Tibial nerve (tissue), 4 donors: ENCODE data around the gene RAB30. TPM values are rescaled to one million over a fixed set of nuclear protein-coding genes. Genes with fewer than 3 reads are reported as not detected.

Source experiments
- DNase-seq, 2 donors: peaks; one replicate each; pipeline ENCODE4 v3.0.0-alpha.2; 2019; ENCODE audit warnings: low spot score in 2 of 2
- H3K27ac ChIP-seq, 4 donors: fragments of 200-600 bp; sonication (generic) in 3 of 4; one replicate each; pipeline ENCODE4 v1.5.1; 2017 to 2019; ENCODE audit warnings: mild to moderate bottlenecking in 1 of 4
- H3K27me3 ChIP-seq, 2 donors: fragments of 200-600 bp; sonication (generic) in 1 of 2; one replicate each; pipeline versions ENCODE4 v1.5.1 to v1.6.0; 2017 to 2019
- H3K36me3 ChIP-seq, 3 donors: fragments of 200-600 bp; sonication (generic); one replicate each; pipeline ENCODE4 v1.5.1; 2018 to 2019
- H3K4me1 ChIP-seq, 4 donors: fragments of 200-600 bp; sonication (generic) in 3 of 4; one replicate each; pipeline ENCODE4 v1.5.1; 2017 to 2019
- H3K4me3 ChIP-seq, 4 donors: fragments of 200-600 bp; sonication (generic) in 3 of 4; one replicate each; pipeline ENCODE4 v1.5.1; 2017 to 2019; ENCODE audit warnings: mild to moderate bottlenecking in 1 of 4, moderate library complexity in 1 of 4
- H3K9me3 ChIP-seq, 4 donors: fragments of 200-600 bp; sonication (generic) in 3 of 4; one replicate each; pipeline ENCODE4 v1.5.1; 2017 to 2019
- EP300 ChIP-seq, 2 donors: sonication (generic); formaldehyde crosslinking; IDR thresholded peaks; one replicate each; pipeline ENCODE4 v1.6.1; 2017; ENCODE audit warnings: antibody characterized with exemption in 2 of 2, mild to moderate bottlenecking in 1 of 2
- POLR2A ChIP-seq, 2 donors: fragments of 450-650 bp; IDR thresholded peaks; one replicate each; pipeline ENCODE4 v1.6.1; 2017; ENCODE audit warnings: antibody characterized with exemption in 2 of 2, mild to moderate bottlenecking in 2 of 2, moderate library complexity in 2 of 2
- WGBS, 2 donors: methylation state at CpG; one replicate each; pipeline ENCODE4 v1.1.5; 2018; 5-methylcytosine and 5-hydroxymethylcytosine counted together
- total RNA-seq, 4 donors: library from RNA; depleted of rRNA; stranded (reverse); fragments of >200 nt; gene quantifications; one replicate each; pipeline ENCODE4 v1.1.0, GENCODE V29; 2016
- TF ChIP-seq, protein P1 (sequence below), 5 experiments: fragments of 200-600 bp in 3 of 5; fragments of 450-650 bp in 2 of 5; sonication (generic) in 3 of 5; IDR thresholded peaks; one replicate each; pipeline ENCODE4 v1.5.1; 2016 to 2019; ENCODE audit warnings: antibody characterized with exemption in 5 of 5, mild to moderate bottlenecking in 3 of 5, moderate library complexity in 2 of 5

RAB30 gene
- total RNA-seq, 4 donors from 2014 or later, result 19.8 to 50.4 (median 31.2) TPM

- Histone ChIP-seq H3K4me1 (peaks cover 0 to 14% (median 0%) of the 10 kb centered on the region in 4 donors), H3K9me3 (no peaks in the 10 kb centered on the region), H3K4me3 (no peak overlapping the region), H3K36me3 (peaks cover 0 to 41% (median 11%) of the 10 kb centered on the region in 3 donors), H3K27me3 (no peaks in the 10 kb centered on the region), H3K27ac (no peak overlapping the region)
- TF ChIP-seq EP300 (IDR thresholded peaks at IDR 0.05) (no peak), POLR2A (IDR thresholded peaks at IDR 0.05) (no peak)
- TF ChIP-seq, protein P1, sequence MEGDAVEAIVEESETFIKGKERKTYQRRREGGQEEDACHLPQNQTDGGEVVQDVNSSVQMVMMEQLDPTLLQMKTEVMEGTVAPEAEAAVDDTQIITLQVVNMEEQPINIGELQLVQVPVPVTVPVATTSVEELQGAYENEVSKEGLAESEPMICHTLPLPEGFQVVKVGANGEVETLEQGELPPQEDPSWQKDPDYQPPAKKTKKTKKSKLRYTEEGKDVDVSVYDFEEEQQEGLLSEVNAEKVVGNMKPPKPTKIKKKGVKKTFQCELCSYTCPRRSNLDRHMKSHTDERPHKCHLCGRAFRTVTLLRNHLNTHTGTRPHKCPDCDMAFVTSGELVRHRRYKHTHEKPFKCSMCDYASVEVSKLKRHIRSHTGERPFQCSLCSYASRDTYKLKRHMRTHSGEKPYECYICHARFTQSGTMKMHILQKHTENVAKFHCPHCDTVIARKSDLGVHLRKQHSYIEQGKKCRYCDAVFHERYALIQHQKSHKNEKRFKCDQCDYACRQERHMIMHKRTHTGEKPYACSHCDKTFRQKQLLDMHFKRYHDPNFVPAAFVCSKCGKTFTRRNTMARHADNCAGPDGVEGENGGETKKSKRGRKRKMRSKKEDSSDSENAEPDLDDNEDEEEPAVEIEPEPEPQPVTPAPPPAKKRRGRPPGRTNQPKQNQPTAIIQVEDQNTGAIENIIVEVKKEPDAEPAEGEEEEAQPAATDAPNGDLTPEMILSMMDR (IDR thresholded peaks at IDR 0.05), result no peak
- DNase-seq, result no peak
Observed at GRCh38 chr11:82980292-82980691, 91.4 kb downstream of the RAB30 start.

- Histone ChIP-seq H3K36me3 (peaks cover 0 to 37% (median 11%) of the 10 kb centered on the region in 3 donors), H3K27me3 (no peaks in the 10 kb centered on the region), H3K4me1 (peaks cover 0 to 14% (median 0%) of the 10 kb centered on the region in 4 donors), H3K27ac (no peak overlapping the region), H3K4me3 (no peak overlapping the region), H3K9me3 (no peaks in the 10 kb centered on the region)
- TF ChIP-seq, protein P1 (IDR thresholded peaks at IDR 0.05), result no peak
- peak in 1 of 2 donors; percentile 12 for TF ChIP-seq EP300 (IDR thresholded peaks at IDR 0.05)
- DNase-seq, result no peak
Observed at GRCh38 chr11:82979824-82980223, 91.9 kb downstream of the RAB30 start.

- DNase-seq, result no peak
- Histone ChIP-seq H3K36me3 (peaks cover 0 to 24% (median 11%) of the 10 kb centered on the region in 3 donors), H3K4me1 (peaks cover 0 to 14% (median 0%) of the 10 kb centered on the region in 4 donors), H3K27ac (no peak overlapping the region), H3K9me3 (no peaks in the 10 kb centered on the region), H3K4me3 (no peak overlapping the region), H3K27me3 (no peaks in the 10 kb centered on the region)
- TF ChIP-seq EP300 (IDR thresholded peaks at IDR 0.05), result no peak
- TF ChIP-seq, protein P1 (IDR thresholded peaks at IDR 0.05), result no peak
- no peak for TF ChIP-seq POLR2A (IDR thresholded peaks at IDR 0.05)
- 79 to 82% methylated on average over 6 of the region's 6 CpGs for WGBS, 2 donors
Observed at GRCh38 chr11:82978422-82979099, 93.1 kb downstream of the RAB30 start.

DNA sequence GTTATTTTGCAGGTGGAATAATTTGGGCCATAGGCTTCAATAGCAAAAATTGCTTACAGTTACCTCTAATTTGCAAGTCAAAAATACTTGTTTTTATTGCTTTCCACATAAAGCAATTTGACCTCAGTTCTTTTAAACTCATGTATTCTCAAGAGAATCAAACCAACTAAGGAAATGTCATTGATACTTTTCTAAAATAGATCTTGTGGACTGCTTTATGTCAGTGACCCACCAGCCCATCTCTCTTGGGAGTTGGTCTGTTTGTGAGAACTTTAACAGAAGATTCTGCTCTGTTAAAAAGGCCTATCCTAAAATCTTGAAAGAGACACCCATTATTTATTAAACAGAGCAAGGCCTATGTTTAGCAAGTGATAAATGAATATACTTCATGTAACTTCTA, 94.9 kb downstream of the RAB30 start:
- Histone ChIP-seq H3K27ac (no peak overlapping the region), H3K4me3 (no peak overlapping the region), H3K36me3 (peaks cover 0 to 12% (median 9%) of the 10 kb centered on the region in 3 donors), H3K9me3 (no peaks in the 10 kb centered on the region), H3K27me3 (no peaks in the 10 kb centered on the region), H3K4me1 (peaks cover 0 to 14% (median 0%) of the 10 kb centered on the region in 4 donors)
- DNase-seq, result no peak
- TF ChIP-seq, protein P1 (IDR thresholded peaks at IDR 0.05), result no peak
- TF ChIP-seq EP300 (IDR thresholded peaks at IDR 0.05), result no peak
- no peak for TF ChIP-seq POLR2A (IDR thresholded peaks at IDR 0.05)

DNA sequence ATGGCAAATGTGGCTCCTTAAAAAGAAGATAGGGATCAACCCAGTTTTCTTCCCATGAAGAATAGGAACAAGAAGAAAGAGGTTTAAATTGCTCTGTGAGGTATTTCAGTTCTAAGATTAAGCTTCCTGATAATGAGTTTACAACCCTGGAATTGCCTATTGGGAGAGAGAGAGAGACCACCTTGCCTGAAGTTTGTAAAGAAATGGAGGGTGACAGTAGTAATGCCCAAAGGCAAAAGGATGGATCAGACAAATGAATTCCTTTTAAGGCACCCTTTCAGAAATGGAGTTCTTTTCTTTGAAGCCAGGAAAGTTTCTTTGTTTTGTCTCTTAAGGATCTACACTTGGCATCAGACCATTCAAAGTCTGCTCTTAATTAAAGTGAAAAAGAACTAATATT, 95.8 kb downstream of the RAB30 start:
- Histone ChIP-seq H3K27me3 (no peaks in the 10 kb centered on the region), H3K36me3 (peaks cover 0 to 2% (median 1%) of the 10 kb centered on the region in 3 donors), H3K4me3 (no peak overlapping the region), H3K9me3 (no peaks in the 10 kb centered on the region), H3K27ac (no peak overlapping the region), H3K4me1 (peaks cover 0 to 14% (median 0%) of the 10 kb centered on the region in 4 donors)
- TF ChIP-seq POLR2A (IDR thresholded peaks at IDR 0.05) (no peak), EP300 (IDR thresholded peaks at IDR 0.05) (no peak)
- TF ChIP-seq, protein P1 (IDR thresholded peaks at IDR 0.05), result no peak
- no peak for DNase-seq
